GM21390 (cell line): Measurements from ENCODE around the gene DCC.

ENCODE experiments used
- ATAC-seq: cut with Tn5 transposase; IDR thresholded peaks from one replicate; pipeline ENCODE4 v1.9.1; 2021; ENCODE audit not compliant: unreplicated experiment

Gene DCC

GRCh38 chr18:52422985-52423601, 83.1 kb downstream of the DCC start:
- ATAC-seq = no peak

GRCh38 chr18:52426041-52426440, 86.0 kb downstream of the DCC start:
- no peak for ATAC-seq

GRCh38 chr18:52426462-52426861, 86.5 kb downstream of the DCC start:
- ATAC-seq = no peak

- ATAC-seq = no peak
Measured at GRCh38 chr18:52427521-52428175, 87.7 kb downstream of the DCC start.

GRCh38 chr18:52431683-52432082, 91.7 kb downstream of the DCC start:
- ATAC-seq = no peak

GRCh38 chr18:52433797-52434196, 93.8 kb downstream of the DCC start:
- ATAC-seq = no peak

GRCh38 chr18:52435301-52435700, 95.3 kb downstream of the DCC start:
- no peak for ATAC-seq

GRCh38 chr18:52437161-52437560, 97.2 kb downstream of the DCC start:
- ATAC-seq = no peak

GRCh38 chr18:52439457-52439856, 99.5 kb downstream of the DCC start:
- no peak for ATAC-seq

GRCh38 chr18:52441794-52442193, 101.8 kb downstream of the DCC start:
- ATAC-seq = no peak

GRCh38 chr18:52442686-52443085, 102.7 kb downstream of the DCC start:
- no peak for ATAC-seq

- no peak for ATAC-seq
Measured at GRCh38 chr18:52451256-52451655, 111.3 kb downstream of the DCC start.

GRCh38 chr18:52451851-52452250, 111.9 kb downstream of the DCC start:
- ATAC-seq = no peak

- no peak for ATAC-seq
Measured at GRCh38 chr18:52452427-52452826, 112.4 kb downstream of the DCC start.

GRCh38 chr18:52459890-52460289, 119.9 kb downstream of the DCC start:
- ATAC-seq = no peak

- ATAC-seq = no peak
Measured at GRCh38 chr18:52462853-52463252, 122.9 kb downstream of the DCC start.

GRCh38 chr18:52465391-52465790, 125.4 kb downstream of the DCC start:
- ATAC-seq = no peak

- ATAC-seq = no peak
Measured at GRCh38 chr18:52468496-52468895, 128.5 kb downstream of the DCC start.

- no peak for ATAC-seq
Measured at GRCh38 chr18:52475325-52475724, 135.3 kb downstream of the DCC start.

- no peak for ATAC-seq
Measured at GRCh38 chr18:52481116-52481515, 141.1 kb downstream of the DCC start.

GRCh38 chr18:52484977-52485376, 145.0 kb downstream of the DCC start:
- no peak for ATAC-seq

GRCh38 chr18:52486052-52486451, 146.1 kb downstream of the DCC start:
- no peak for ATAC-seq
